GM18519 (cell line): ENCODE measurements around the gene PRMT7.
A peak's percentile ranks its signal among the peaks of the same experiment; 100 is the strongest.
"Not testable (repeated sequence)": the region's sequence is repeated elsewhere in the genome, so short reads cannot be mapped to it uniquely, and the experiment has no call there.

Experiments
- ATAC-seq: cut with Tn5 transposase; IDR thresholded peaks from one replicate; pipeline ENCODE4 v1.9.1; 2021; ENCODE audit warnings: mild to moderate bottlenecking, moderate library complexity; ENCODE audit not compliant: unreplicated experiment, low FRiP score

The PRMT7 gene

DNA sequence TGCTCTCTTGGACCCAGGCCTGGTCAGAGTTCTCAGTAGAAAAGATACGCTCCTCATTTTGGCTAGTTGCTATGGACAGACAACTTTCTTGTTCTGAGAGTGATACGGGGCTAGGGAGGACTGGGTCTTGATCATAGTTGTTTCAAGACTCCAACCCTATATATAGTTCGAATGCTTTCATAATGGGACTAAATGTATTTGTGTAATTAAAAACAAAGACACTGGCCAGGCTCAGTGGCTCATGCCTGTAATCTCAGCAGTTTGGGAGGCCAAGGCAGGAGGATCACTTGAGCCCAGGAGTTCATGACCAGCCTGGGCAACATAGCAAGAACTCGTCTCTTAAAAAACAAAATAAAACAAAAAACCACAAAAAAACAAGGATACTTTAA is 28.8 kb upstream of the PRMT7 start:
- ATAC-seq, result no peak

DNA sequence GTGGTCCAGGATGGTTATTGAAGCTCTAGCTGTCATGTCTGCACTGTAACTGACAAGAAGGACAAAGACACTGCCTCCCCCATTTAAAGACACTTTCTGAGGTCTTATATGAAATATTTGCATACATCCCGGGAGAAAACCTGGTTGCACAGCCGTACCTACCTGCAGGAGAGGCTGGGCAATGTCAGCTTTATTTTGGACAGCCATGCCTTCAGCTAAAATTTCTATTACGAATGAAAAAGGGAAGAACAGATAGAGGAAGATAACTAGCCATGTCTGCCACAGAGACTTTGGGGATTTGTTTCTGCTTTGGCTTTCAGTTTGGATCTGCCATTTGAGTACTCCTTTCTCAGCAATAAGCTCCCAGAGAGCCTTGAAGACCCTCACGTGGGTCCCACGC is 27.5 kb upstream of the PRMT7 start:
- ATAC-seq, result no peak

DNA sequence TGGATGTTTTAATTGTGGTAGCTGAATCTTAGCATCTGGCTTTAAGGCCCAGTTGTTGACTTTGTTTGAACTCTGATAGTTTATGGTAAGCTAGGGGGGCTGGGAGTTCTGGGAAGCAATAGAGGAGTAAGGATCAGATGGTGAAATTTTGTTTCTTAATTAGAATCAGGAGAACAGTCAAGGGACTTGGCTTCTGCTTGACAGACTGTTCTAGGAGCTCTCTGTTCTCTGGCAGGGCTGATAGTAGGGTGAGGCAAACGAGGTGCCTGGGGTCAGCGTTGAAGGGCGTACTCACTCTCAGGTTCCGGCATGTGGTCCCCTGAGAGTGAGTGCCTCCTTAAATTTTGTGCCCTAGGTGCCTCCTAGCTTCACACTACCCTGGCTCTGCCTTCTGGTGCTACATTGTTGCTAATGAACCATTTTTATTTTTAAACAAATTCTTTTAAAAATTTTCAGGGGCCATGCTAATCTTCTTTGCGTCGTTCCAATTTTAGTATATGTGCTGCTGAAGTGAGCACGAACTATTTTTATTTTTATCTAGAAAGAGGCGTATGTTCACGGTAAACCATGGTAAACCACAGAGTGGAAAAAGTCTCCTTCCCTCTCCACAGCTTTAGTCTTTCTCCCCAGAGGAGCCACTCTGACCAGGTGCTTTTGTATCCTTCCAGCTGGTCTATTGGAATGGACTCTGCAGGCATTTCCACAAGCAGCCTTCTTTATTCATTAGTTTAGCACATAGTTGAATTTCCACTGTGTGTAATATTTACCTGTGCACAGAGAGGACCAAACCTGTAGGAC is 26.8 kb upstream of the PRMT7 start:
- ATAC-seq, result no peak

DNA sequence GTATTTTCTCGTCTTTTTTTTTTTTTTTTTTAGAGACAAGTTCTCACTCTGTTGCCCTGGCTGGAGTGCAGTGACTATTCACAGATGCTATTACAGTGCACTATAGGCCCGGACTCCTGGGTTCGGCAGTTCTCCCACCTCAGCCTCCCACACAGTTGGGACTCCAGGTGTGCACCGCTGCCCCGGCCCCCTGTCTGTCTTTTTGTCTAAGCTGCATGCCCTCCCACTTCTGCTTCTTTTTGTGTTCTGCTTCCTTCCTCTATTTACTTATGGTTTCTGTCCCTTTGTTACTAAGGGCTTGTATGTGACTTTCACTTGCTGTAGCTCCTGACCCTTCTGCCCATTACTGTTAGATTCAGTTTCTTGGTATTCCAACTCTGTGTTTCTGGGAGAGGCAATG is 26.0 kb upstream of the PRMT7 start:
- ATAC-seq, result peak; percentile 35

DNA sequence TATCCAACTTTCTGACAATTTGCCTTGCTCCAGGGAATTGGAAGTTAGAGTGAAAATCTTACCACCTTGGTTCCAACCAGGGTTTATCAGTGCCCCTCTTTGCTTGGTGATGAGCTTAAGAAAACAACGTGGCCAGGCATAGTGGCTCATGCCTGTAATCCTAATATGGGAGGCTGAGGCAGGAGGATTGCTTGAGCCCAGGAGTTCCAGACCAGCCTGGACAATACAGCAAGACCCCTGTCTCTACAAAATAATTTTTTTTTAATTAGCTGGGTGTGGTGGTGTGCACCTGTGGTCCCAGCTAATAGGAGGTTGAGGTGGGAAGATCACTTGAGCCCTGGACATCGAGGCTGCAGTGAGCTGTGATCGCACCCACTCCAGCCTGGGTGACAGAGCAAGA is 25.1 kb upstream of the PRMT7 start:
- ATAC-seq, result no peak

DNA sequence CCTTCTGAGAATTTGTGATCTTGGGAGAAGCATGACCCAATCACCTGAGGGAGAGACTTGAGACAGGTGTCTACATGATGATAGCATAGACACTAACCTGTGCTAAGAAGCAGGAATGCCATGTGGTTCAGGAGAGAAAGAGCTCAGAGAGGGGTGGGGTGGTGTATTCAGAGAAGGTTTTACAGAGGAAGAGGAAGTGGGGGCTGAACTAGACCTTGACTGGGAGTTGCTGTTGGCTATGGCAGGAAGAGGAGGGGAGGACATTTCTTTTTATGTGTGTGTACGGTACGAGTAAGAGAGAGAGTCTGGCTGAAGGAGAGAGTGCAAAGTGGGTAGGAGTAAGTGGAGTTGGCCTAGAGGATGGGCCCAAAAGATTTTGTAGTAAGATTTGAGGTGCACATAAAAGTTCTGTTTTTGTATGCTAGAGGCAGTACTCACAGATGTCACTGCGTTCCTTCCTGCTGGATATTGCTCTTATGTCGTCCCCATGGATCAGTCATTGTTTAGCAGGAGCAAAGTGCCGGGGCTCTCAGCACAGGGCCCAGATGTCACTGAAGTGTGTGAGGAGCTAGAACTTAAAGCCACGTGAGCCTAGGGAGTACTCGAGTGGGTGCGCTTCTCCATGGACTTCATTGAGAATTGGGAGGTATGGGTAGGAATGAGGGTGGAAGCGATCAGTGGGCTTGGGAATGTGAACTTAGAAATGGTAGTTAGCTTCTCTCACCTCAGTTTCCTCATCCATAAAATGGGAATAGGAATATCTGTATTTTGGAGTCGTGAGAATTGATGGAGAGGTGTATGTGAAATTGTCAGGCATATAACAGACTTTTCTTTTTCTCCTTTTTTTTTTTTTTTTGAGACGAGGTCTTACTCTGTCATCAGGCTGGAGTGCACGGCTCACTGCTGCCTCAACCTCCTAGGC is 24.4 kb upstream of the PRMT7 start:
- ATAC-seq, result no peak

DNA sequence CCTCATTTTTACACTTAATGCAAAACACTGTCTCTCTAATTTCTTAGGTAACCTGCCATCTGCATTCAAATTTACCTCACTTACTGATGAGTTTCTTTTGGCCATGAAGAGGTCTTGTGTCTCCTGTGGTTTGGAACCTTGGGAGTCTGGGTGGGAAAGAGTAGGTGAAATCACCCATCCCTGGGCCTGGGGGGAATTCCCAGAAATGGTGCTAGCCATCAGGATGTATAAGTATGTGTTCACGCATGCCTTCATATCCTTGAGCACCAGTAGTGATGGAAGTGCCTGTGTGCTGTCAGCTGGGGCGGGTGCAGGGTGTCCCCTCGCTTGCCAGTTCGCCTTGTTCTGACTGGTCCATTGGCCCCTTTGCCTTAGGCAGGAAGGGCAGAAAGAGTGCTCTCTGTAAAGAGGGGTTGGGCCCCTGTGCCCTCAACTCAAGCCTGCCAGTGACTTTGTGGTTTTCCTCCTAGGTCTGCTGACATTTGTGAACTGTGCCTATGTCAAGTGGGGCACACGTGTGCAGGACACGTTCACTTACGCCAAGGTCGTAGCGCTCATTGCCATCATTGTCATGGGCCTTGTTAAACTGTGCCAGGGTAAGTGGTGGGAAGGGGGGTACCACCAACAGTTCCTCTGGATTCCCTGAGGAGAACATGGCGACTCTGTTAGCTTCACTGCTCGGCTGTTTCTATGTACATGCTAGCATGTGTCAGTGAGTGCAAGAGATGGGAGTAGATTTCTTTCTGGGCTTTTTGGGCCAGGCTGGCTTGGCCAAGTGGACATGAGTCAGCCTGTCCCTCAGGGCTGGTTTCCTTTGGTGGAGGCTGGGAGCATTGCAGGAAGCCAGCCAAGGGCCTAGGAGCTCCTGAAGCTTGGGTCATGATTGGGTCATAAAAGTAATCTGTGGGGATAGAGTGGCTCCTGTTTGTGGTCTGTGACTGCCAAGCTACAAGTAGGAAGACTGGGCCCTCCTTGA is 23.3 kb upstream of the PRMT7 start:
- no peak for ATAC-seq

DNA sequence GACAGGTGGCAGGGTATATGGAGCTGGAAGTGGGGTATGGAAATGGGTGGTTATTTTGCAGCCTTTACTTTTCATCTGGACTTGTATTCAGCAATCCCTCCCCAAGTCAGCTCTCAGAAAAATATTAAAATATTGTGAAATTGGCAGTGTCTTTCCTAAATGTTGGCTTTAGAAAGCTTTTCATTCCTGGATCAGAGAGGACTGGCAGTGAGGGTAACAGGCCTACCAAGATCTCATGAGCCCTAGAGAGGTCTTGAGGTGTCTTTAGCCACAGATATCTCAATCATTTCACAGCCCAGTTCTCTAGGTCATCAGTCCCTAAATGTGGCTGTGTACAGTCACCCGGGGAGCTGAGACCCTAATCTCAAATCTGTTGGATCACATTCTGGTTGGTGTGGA is 22.6 kb upstream of the PRMT7 start:
- no peak for ATAC-seq

DNA sequence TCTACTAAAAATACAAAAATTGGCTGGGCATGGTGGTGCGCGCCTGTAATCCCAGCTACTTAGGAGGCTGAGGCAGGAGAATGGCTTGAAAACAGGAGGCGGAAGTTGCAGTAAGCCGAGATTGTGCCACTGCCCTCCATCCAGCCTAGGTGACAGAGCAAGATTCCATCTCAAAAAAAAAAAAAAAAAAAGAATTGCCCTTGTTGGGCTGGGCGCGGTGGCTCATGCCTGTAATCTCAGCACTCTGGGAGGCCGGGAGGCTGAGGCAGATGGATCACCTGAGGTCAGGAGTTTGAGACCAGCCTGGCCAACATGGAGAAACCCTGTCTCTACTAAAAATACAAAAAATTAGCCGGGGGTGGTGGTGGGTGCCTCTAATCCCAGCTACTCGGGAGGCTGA is 22.0 kb upstream of the PRMT7 start:
- not testable (repeated sequence) for ATAC-seq

DNA sequence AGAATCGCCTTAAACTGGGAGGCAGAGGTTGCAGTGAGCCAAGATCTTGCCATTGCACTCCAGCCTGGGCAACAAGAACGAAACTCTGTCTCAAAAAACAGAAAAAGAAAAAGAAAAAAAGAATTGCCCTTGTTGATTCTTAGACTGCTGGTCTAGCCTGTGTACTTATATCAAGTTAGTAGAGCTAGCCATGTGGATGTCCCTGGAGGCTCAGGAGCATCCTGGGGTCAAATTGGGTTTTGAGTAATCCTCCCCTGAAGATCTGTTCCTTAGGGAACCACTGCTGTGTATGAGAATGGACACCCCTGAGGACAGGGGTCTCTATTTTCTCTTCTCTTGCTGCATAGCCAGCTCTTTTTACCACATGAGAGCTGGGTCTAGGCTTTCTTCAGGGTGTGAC is 21.6 kb upstream of the PRMT7 start:
- no peak for ATAC-seq

DNA sequence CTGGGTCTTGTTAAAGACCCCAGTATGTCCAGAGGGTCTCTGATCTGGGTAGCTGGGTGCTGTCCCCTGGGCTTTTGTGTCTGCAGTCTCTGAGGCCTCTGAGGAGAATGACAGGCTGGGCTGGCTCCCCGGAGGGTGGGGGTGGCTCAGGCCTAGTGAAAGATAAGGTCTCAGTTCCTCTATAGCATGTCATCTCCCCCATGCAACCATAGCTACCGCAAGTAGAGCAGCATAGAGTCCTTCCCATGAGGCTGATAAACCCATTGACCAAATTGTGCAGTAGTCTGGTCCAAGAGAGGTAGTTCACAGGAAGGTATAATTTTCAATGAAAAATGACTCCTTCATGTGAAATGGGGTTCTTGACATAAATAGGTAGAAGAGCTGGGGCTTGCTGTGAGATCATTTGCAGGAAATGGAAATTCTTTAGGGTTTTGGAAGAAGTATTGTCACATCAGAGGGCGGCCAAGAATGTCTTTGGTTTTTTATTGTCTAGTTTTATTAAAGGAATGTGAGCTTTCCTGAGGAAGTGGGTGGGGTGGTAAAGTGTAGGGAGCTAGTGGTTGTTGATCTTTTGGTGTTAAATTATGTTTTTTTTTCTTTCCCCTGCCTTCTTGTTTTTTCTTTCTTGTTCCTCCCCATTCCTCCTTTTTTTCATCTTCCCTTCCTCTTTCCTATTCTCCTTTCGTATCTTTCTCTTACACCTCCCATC is 21.0 kb upstream of the PRMT7 start:
- peak; percentile 70 for ATAC-seq

DNA sequence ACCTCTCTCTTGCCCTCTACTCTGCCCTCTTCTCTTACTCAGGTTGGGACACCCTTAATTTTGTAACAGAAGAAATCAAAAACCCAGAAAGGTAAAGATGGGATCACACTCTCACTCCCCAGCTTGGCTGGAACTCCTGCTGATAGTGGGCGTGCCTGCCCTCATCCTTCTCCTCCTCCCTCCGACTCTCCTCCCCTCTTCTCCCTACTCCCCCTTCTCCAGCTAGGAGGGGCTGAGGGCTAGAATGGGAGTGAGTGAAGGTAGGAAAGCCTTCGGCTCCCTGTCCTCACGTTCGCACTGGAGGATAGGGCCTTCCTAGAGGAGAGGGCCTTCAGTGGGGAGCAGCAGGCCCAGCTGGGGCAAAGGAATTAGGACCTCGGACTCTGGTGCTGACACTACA is 20.4 kb upstream of the PRMT7 start:
- no peak for ATAC-seq

DNA sequence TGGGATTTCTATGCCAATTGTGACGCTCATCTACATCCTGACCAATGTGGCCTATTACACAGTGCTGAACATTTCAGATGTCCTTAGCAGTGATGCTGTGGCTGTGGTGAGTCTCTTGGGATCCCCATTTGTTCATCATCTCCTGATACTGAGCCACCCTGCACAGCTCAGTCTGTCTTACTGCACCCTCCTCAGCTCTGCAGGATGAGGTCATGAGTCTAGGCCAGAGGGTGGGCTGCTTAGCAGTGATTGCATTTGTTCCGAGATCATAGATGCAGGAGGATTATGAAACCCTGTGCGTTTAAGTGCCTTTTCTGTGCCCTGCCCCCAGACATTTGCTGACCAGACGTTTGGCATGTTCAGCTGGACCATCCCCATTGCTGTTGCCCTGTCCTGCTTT is 19.6 kb upstream of the PRMT7 start:
- ATAC-seq, result no peak

DNA sequence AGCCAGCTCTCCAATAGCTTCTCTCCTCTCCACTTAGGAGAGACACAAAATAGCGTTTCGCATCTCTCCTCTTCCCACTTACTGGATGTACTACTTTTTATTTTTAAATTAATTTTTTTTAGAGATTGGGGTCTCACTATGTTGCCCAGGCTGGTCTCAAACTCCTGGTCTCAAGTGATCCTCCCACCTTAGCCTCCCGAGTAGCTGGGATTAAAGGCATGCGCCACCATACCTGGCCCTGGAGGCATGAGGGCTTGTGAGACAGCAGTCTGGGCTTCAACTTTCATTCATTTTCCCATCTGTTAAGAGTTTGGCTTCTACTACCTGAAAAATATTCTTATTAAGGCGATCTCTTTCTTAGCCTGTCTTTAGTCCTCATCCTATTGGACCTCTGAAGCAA is 18.4 kb upstream of the PRMT7 start:
- ATAC-seq, result no peak

DNA sequence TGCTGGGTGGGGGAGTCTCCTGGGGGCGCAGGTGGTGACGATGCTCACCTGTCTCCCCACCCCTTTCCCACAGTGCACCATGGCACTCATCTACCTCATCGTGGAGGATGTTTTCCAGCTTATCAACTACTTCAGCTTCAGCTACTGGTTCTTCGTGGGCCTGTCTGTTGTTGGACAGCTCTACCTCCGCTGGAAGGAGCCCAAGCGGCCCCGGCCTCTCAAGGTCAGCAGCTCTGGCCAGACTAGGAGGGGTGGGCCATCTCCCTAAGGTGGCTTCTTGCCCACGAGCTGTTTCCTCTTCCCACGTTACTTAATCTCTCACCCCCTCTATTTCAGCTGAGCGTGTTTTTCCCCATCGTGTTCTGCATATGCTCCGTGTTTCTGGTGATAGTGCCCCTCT is 14.5 kb upstream of the PRMT7 start:
- ATAC-seq, result no peak

DNA sequence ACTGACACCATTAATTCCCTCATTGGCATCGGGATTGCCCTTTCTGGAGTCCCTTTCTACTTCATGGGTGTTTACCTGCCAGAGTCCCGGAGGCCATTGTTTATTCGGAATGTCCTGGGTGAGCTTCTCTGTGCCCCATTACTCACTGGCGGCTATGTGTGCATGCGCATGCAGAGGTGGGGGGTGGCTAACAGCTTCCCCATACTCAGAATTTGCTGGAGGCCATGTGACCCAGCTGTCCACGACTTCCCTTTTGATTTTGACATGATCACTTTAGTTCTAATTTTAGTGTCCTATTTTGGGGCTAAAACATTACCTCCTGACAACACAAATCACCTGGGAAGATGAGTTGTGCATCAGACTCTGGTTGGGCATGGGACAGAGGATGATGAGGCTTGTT is 14.1 kb upstream of the PRMT7 start:
- no peak for ATAC-seq

DNA sequence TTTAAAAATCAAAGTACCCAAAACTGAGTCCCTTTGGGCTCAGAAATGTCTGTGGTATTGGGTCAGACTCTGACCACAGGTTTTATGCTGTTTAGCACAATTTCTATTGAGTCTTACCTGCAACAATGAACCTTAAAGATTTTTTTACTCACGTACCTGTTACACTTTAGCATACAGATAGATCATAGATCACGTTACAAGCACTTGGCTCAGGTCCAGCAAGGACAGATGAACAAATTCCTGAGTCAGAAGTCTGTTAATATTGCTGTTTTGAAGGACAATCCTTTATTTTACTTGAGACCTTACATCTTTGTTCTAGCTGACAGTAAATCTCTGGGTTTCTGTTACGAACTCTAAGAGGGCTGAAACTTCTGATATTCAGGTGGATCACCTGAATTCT is 12.9 kb upstream of the PRMT7 start:
- no peak for ATAC-seq

DNA sequence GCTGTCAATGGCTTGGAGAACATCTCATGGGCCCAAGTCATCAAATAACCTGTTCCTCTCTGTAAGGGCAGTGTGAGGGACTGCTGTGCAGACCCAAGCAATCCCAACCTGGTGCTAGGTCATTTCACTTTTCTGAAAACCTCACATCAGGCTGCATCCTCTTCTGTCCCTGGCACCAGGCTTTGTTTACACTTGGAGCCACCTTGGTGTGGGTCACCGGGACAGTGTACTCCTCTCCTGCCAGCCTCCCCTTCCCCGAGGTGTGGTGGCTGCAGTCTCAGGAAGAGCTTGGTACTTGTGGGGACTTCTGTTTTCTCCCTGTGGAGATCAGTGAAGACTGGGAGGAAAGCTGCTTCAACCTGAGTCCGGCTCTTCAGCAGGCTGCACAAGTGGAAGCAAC is 12.5 kb upstream of the PRMT7 start:
- ATAC-seq, result no peak

DNA sequence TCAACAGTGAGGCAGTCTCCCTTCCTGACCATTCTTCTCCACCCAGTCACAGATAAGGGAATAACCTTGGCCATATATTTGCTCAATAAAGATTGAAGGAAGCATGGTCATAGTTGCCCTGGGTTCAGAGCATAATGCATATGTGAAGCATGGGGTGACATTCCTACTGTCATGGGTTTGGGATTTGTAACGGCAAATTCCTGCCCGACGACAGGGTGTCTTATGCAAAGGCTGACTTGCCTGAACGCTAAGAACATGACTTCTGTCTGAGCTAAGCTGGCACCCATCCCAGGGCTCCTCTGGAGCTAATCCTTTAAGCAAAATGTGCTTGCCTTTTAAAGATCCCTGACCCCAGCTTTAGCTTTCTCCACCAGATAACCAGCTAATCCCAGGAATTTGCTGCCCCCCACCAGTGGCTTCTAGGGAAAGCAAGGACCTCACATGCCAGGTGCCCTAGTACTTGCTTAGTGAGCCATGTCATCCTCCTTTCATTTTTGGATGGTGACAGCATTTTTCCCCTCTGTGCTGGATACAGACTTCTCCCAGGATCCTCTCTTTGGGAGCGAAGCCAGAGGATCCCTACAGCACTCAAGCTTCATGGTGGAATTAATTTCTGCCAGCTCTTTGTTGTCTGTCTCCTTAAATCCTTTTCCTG is 11.8 kb upstream of the PRMT7 start:
- no peak for ATAC-seq
